ENCODE data around the gene LAMB3. TPM values are rescaled to one million over a fixed set of nuclear protein-coding genes. Genes with fewer than 3 reads are reported as not detected.

LAMB3 gene
- polyA plus RNA-seq, 1 donor (not counting 4 experiments of a cell fraction or from before 2014, with no cell fraction given), result 659 TPM

- TF ChIP-seq CTCF (optimal IDR thresholded peaks at IDR 0.05 in 1 of 3, IDR thresholded peaks at IDR 0.05 in 1 of 3, conservative IDR thresholded peaks at IDR 0.05 in 1 of 3; ENCODE audit: extremely low read depth in 1 of 3, insufficient read depth in 2 of 3, low read length in 3 of 3) (no peak), EZH2 (IDR thresholded peaks at IDR 0.05; ENCODE audit: low read length) (no peak)
- Histone ChIP-seq H3K79me2 (ENCODE audit: control insufficient read depth, insufficient read depth, low read length) (no peaks in the 10 kb centered on the region), H3K9ac (ENCODE audit: control insufficient read depth, extremely low read depth, insufficient read depth, low read length) (no peak overlapping the region), H2AFZ (ENCODE audit: control insufficient read depth, low read length) (no peak overlapping the region), H3K9me1 (ENCODE audit: control insufficient read depth, extremely low read depth, insufficient read depth, low read length) (no peaks in the 10 kb centered on the region), H4K20me1 (ENCODE audit: control insufficient read depth, extremely low read depth, insufficient read depth, low read length) (peaks cover 90% of the 10 kb centered on the region), H3K4me2 (ENCODE audit: control insufficient read depth, extremely low read depth, insufficient read depth, low read depth, low read length) (no peak overlapping the region), H3K9me3 (ENCODE audit: control insufficient read depth, low read depth, low read length) (no peaks in the 10 kb centered on the region), H3K4me3 (ENCODE audit: control insufficient read depth in 2 of 3, extremely low read depth in 1 of 3, insufficient read depth in 2 of 3, low read depth in 1 of 3, low read length in 3 of 3) (no peak overlapping the region), H3K27me3 (ENCODE audit: control insufficient read depth, extremely low read depth, insufficient read depth, low read length) (no peaks in the 10 kb centered on the region), H3K36me3 (ENCODE audit: control insufficient read depth in 2 of 2, extremely low read depth in 1 of 2, insufficient read depth in 2 of 2, low read length in 2 of 2) (peaks cover 69 to 98% of the 10 kb centered on the region in 2 experiments), H3K27ac (ENCODE audit: control insufficient read depth, insufficient read depth, low read length) (no peak overlapping the region), H3K4me1 (ENCODE audit: control insufficient read depth, extremely low read depth, insufficient read depth, low read length) (no peaks in the 10 kb centered on the region)
- DNase-seq (ENCODE audit: low read depth, low spot score), result no peak
- FAIRE-seq, result no peak
- dilution Hi-C loops (cut with MboI; ENCODE audit: extremely low pct_ligation_motif_present, low sequenced_read_pairs), result no loop called here
Measured at GRCh38 chr1:209625791-209626285, 26.4 kb downstream of the LAMB3 start.

GRCh38 chr1:209624558-209625549, 27.4 kb downstream of the LAMB3 start:
- no peak overlapping the region for H2AFZ ChIP-seq (ENCODE audit: control insufficient read depth, low read length)
- TF ChIP-seq EZH2 (IDR thresholded peaks at IDR 0.05; ENCODE audit: low read length), result no peak
- TF ChIP-seq CTCF (optimal IDR thresholded peaks at IDR 0.05 in 1 of 3, IDR thresholded peaks at IDR 0.05 in 1 of 3, conservative IDR thresholded peaks at IDR 0.05 in 1 of 3; ENCODE audit: extremely low read depth in 1 of 3, insufficient read depth in 2 of 3, low read length in 3 of 3), result no peak
- H3K27ac ChIP-seq (ENCODE audit: control insufficient read depth, insufficient read depth, low read length), result no peak overlapping the region
- dilution Hi-C loops (cut with MboI; ENCODE audit: extremely low pct_ligation_motif_present, low sequenced_read_pairs), result no loop called here
- H3K4me2 ChIP-seq (ENCODE audit: control insufficient read depth, extremely low read depth, insufficient read depth, low read depth, low read length), result no peak overlapping the region
- peaks cover 66 to 98% of the 10 kb centered on the region in 2 experiments for H3K36me3 ChIP-seq (ENCODE audit: control insufficient read depth in 2 of 2, extremely low read depth in 1 of 2, insufficient read depth in 2 of 2, low read length in 2 of 2)
- no peaks in the 10 kb centered on the region for H3K9me1 ChIP-seq (ENCODE audit: control insufficient read depth, extremely low read depth, insufficient read depth, low read length)
- no peak for FAIRE-seq
- H3K9ac ChIP-seq (ENCODE audit: control insufficient read depth, extremely low read depth, insufficient read depth, low read length), result no peak overlapping the region
- H3K4me1 ChIP-seq (ENCODE audit: control insufficient read depth, extremely low read depth, insufficient read depth, low read length), result no peaks in the 10 kb centered on the region
- no peaks in the 10 kb centered on the region for H3K9me3 ChIP-seq (ENCODE audit: control insufficient read depth, low read depth, low read length)
- no peaks in the 10 kb centered on the region for H3K27me3 ChIP-seq (ENCODE audit: control insufficient read depth, extremely low read depth, insufficient read depth, low read length)
- peaks cover 90% of the 10 kb centered on the region for H4K20me1 ChIP-seq (ENCODE audit: control insufficient read depth, extremely low read depth, insufficient read depth, low read length)
- H3K79me2 ChIP-seq (ENCODE audit: control insufficient read depth, insufficient read depth, low read length), result no peaks in the 10 kb centered on the region
- no peak overlapping the region for H3K4me3 ChIP-seq (ENCODE audit: control insufficient read depth in 2 of 3, extremely low read depth in 1 of 3, insufficient read depth in 2 of 3, low read depth in 1 of 3, low read length in 3 of 3)
- no peak for DNase-seq (ENCODE audit: low read depth, low spot score)

All from keratinocyte (primary cell).